DMS153 (cell line): Measurements from ENCODE around the gene NT5E.

ENCODE experiments used
- DNase-seq: peaks from one replicate; lab custom pipeline; 2025; lab: John Stamatoyannopoulos, UW

The NT5E gene

DNA sequence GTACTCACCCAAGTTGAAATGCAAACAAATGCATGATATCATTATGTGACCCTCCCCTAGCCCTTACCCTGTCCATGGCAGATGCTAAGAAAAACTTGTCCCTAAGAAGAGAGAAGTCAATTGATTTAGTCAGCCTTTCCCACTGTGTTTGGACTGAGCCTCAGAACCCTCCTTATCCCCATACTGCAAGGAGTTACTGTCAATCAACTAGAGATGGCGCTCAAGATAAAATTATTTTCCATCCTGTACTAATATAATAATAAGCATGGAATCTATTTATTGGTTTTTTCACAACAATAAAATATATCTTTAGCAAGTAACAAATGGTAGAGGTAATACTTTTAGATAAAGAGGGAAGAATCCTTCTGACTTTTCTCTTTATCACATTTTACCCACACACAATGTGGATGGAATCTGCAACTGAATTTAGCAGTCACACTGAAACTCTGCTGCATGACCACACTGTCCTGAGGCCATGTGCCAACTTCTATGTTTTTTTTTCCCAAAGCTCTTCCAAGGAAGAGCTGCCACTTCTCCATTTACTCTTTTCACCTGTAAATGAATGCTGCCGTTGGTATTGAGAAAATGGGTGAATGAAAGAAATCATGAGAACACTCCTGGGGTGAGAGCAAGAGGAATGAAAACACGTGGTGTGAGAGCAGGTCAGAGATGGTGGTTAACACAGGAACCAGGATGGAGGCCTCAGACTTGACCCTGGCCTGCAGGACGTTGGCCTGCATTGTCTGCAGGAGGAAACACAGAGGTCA is 10.5 kb downstream of the NT5E start:
- DNase-seq = no peak

DNA sequence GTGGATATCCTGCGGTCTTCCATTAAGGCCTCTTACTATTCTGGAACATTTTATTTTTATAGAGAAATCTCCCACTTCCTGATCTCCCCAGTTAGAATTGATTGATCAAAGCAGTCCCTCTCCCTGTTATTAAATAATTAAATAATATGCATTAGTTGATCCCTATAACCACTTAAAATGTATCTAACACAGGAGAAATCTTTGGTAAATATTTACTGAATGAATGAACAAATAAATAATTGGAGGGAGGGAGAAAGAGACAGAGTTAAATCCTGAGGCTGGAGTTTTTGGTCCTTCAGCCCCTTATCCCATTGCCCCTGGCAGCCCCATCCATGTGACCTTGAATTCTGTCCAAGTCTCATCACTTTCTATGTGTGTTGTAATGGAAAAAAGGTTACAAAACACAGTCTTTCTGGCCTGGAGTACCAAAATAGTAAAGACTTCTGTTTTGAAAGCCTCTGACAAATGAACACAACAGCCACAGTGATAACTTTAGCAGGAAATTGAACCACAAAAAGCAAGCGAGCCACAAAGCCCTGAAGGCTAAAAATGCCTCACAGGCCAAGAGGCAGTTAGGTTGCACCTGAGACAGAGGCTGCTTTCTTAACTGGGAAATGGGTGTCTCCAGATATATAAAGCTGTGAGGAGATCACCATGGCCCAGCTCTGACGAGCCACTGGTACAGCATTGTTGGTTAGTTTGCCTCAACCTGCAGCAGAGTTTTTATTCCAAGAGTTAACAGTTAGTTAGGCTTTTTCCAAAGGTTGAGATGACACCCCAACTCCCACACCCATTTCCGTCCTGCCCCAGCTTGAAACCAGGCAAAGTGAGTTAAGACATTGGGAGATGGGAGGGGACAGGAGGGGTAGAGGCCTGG is 11.3 kb downstream of the NT5E start:
- DNase-seq = no peak

DNA sequence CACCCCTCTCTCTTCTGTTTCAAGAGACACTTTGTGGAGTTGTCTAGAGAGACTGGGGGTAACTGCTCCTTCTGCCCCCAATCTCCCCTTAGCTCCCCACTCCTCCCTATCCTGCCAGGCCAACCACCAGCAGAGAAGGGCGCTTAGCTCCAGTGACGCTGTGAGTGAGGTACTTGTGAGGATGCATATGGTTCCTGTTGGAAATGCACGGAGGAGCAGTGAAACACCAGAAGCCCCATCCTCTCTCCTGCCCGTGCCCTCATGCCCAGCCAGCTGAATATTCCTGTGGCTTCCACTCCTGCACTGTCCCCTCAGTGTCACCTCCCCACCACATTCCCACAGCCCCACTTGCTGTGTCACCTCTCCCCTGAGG is 11.9 kb downstream of the NT5E start:
- no peak for DNase-seq

DNA sequence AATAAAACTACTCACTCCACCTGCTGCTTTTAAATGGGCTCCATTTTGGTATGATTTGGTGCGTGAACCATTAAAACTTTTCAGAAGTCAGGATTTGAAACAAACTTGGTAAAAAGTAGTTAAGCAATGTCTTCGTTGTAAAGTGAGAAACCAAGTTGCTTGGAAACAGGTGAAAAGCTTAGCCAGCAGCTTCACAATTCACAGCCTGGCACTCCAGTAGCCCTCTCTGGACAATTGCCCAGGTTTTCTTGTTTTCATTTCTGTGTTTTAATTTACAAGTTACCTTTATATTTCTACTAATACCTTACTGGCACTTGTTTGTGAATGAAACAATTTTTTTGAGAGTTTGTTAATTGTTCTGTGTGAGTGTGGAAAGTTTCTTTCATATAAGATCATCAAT is 12.8 kb downstream of the NT5E start:
- DNase-seq = no peak

DNA sequence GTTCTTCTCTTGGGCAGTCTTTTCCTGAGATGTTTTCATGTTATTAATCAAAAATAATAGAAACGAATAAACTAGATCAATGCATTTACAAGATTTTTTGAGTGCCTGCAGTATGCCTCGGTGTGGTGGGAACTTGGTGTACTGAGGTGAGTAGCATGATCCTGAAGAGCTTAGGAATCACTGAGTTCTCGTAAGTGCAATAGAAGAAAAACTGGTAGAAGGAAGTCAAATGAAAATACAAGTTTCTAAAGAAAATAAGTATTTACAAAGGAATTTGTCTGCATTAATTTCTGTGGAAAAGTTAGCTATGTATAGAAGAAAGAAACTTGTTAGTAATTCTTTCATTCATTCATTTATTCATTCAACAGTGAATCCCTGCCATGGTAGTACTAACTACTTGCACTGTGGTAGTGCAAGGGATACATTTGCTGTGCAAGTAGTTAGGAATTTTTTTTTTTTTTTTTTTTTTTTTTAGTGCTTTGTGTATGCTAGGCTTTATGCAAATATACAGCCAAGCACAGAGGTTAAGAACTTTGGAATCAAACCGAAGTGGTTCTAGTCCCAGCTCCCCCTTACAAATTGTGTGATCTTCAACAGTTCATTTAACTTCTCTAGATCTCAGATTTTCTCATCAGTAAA is 13.9 kb downstream of the NT5E start:
- DNase-seq = no peak

DNA sequence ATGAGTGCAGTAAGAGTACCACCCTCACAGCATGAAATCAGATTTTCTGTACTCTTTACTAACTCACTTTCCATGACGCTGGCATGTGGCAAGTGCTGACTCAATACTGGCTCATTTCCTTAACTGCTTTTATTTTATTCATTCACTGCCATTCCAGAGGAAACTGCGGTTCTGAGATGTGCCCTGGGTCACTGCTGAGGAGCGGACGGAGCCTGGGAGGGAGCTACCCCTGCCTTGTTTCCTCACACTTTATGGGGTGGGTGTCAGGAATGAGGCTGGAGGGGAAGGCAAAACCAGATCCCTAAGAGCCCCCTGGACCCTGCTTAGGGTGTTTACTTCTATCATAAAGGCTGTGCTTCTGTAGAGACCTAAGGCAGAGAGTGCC is 14.4 kb downstream of the NT5E start:
- no peak for DNase-seq

DNA sequence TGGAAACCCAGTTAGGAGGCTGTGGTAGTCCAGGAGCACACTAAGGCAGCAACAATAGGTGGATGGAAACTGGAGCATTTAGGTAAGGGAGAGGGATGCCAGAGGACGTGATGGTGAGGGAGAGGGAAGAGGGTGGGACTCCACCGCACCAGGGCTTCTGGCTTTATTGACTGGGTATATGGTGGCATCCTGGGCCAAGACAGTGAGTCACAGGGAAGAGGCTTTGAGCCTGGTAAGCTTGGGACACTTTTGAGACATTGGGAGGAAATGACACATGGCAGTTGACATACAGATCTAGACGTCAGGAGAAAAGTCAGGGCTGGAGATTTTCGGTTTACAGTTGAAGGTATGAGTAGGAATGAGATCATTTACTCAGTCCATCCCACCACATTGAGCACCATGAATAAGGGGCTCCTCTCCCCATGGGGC is 14.9 kb downstream of the NT5E start:
- no peak for DNase-seq

DNA sequence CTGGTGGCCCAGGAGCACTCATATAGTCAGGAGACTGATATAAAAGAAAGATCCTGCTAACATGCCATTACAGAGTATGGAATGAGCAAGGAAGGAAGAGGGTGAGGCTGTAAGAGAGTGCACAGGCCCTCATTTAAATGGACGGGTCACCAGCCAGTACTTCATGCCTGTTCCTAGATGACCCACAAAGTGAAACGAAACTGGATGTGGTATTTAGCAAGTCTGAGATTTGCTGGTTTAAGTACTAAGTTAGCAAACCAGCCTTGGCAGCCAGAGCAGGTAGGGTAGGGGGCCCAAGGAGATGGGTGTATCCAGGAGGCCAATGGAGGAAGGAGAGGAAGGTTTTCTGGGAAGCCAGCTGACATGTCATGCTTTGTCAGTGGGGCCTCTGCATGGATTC is 15.9 kb downstream of the NT5E start:
- no peak for DNase-seq

DNA sequence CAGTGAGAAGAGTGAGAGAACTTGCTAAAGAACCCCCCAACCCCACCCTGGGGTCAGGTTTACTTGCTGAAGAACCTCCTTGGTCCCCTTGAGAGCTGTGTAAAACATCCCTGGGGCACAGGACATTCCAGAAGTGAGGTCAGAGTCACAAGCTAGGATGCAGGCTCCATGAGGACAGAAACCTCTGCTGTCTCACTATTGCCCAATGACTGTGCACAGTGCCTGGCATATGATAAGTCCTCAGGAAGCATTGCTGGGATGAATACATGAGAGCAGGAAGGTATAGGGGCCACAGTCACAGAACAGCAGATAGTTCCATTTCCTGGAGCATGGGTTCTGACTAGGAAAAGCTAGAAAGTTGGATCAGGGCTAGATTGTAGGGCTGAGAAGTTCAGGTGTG is 18.4 kb downstream of the NT5E start:
- DNase-seq = no peak

DNA sequence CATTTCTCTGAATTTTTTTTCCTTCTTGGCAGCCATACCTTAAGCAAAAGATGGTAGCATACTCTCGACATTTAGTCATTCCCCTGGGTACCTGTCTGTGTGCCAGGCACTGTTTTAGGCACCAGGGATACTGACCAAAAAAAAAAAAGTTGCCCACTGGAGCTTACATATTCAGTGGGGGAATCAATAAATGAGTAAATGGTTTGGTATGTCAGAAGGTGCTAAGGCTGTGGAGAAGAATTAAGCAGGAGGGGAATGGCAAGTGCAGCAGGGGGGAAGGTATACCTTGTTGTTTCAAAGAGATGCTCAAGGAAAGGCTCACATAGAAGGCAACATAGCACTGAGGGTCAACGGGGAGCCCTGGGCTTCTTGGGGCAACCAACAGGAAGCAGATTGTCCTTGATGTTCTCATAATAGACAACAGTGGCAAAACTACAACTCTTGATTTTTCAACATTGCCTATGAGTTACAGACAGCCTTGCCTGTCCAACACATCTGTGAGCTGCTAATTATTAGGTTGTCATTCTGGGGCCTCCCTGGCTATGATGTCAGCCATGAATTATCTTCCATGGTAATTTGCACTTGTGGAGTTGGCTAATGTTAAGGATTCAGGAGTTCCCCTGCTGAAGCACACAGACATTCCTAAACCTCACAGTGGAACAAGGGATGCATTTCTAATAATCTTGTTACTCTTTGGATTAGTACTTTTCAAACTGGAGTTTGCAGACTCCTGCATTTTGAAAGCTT is 19.6 kb downstream of the NT5E start:
- DNase-seq = no peak

DNA sequence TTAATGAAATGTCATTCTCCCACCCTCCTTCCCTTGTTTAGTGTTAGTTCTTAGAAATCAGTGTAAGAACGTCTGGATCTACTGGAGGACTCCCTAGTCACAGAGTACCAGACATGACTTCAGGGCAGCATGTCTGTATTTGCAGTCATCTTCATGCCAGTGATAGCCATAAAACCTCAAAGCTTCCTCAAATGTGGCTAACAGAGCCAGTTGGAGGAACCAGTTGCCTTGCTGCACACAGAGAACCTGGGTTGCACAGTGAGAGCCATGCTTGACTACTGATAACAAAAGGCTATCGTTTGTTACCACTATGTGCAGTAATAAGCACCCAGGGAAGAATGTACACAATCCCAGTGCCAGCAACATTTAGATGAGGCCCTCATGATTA is 20.1 kb downstream of the NT5E start:
- DNase-seq = no peak

DNA sequence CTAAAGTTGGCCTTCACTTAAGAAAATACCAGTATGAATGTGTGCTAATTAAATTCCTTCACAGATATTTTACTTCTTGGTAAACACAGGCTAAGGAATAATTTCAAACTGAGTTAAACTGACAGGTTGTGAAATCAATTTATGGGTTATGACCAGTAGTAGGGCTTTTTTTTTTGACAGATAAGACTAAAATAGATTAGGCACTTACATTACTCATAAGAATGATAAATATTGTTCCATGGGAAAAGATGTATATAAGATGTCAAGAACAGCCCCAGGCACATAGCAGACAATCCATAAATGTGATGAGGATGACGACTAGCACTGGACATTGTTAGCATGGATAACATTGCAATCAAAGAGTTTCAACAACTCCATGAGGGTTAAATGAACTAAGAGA is 22.9 kb downstream of the NT5E start:
- no peak for DNase-seq

DNA sequence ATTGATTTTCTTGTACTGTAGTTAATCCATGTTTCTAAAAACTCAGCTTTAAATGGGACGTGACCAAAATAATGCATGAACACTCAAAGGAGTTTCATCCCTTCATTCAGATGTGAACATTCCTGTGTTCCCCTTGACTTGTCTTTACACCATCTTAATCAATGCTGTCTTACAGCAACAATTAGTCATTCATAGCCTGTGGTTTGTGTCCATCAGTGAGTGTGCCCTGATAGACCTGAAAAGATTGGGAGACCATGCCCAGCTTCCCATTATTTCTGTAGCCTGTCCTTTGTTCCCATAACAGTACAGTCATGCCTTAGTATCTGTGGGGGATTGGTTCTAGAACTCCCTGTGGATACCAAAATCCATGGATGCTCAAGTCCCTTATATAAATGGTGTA is 23.9 kb downstream of the NT5E start:
- no peak for DNase-seq

DNA sequence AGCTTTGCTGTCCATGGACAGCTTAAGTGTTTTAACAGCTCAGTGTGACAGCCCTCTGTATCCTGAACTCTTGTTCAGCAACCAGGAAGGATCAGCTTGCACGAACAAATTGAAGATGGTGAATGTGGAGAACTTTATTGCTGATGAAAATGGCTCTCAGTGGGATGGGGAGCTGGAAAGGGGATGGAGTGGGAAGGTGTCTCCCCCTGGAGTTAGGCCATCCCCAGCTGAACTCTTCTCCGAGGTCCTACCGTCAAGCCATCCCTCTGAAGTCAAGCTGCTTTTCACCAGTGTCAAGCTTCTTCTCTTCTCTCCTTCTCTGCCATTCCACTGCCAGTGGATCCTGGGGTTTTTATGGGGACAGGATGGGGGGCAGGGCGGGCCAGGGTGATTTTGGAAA is 26.6 kb downstream of the NT5E start:
- no peak for DNase-seq

DNA sequence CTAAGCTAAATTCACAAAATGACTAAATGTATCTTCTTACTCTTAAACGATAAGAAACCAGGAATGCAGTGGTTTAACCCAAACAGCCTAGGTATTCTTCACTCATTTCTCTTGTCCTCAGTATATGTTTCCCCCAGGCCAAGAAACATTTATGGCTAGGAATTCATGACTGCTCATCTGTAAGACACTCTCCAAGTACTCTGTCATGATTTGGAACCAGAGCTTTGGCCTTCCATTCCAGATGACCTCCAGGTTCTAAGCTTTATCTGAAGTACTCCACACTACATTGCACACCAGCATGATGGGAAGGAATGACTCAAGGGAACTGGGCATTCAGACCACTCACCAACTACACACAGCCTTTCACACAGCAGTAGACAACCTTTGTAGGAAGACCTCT is 29.3 kb downstream of the NT5E start:
- no peak for DNase-seq

DNA sequence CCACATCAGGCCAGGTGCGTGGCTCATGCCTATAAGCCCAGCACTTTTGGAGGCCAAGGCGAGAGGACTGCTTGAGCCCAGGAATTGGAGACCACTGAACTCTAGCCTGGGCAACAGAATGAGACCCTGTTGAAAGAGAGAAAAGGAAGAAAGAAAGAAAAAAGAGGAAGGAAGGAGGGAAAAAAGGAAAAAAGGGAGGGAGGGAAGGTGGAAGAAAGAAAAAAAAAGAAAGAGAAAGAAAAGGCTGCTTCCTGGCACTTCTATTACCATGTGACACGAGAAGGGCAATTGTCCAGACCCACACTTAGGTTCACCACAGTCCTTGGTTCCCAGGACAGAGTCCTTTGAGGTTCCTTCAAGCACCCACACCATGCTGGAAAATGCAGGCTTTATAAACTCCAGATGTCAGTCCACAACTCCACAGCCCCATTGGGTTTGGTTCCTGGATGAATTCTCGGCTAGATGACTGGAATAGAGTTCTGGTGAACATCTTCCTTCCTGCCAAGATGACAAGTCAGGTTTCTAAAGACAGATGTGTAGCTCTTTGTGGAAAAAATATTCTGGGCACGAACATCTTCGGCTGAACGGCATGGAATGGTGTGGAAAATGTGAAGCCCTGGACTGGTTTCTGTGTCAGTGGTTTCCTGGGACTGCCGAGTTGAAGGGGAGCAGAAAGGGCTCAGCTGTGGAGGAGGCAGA is 32.5 kb downstream of the NT5E start:
- DNase-seq = no peak

DNA sequence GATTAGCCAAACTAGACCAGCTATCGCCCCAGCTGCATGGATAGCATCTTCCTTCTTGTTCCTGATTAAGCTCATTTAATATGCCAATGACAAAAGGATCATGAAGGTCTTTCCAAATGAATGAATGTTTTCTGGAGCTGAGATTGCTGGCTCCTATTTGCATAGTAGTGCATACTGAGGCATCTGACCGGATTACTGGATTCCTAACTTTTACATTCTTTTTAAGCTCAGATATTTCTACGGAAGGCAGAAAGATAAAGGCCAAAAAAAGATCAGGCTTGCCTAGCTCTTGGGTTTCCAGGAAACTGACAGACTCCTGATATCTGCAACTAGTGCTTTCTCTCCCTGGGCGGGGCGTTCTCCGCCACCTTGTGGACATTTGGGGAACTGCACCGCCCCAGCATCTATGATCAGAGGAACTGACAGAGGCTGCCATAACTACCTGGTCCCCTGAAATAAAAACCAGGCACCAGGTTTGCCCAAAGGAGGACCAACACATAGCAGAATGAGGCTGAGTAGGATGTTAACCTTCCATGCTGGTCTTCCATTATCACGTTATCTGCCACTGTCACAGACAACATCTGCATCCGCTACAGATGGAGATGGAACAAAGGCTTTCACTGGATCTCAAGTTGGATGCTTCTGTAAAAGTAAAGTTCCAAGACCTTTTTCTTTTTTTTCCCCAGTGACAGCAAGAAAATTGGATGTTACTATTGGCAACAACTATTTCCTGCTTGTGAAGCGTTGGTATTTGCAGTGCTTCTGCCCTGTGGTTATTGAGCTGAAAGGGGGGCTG is 33.2 kb downstream of the NT5E start:
- DNase-seq = peak; percentile 13

DNA sequence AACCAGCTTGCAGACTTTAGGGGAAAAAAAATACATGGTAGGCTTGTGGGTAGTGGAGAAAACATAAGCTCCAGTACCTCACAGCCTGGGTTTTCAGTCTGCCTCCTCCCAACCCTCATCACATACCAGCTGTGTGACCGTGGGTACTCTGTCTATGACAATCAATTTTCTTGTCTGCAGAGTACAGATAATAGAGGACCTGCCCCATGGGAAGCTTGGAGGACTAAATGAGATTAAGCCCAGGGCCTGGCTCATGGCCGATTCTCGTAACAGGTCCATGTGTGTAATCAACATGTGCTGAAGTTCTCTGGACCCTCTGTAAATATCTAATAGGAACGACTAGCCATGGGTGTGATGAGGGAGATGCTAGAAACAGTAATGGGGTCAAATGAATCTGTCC is 34.0 kb downstream of the NT5E start:
- DNase-seq = no peak

DNA sequence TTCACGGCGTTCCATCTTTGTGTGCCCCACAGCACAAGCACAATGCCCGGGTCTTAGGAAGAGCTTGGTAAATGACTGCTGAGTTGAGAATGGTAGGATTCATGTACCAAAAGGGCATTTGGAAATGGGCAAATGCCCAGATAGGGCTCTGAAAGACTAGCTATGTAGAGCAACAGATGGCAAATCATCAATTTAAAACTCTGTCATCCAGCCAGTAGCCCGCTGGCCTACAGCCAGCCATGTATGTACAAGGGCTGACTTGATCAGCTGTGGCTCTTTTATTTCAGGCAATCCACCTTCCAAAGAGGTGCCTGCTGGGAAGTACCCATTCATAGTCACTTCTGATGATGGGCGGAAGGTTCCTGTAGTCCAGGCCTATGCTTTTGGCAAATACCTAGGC is 35.1 kb downstream of the NT5E start:
- DNase-seq = peak; percentile 72

DNA sequence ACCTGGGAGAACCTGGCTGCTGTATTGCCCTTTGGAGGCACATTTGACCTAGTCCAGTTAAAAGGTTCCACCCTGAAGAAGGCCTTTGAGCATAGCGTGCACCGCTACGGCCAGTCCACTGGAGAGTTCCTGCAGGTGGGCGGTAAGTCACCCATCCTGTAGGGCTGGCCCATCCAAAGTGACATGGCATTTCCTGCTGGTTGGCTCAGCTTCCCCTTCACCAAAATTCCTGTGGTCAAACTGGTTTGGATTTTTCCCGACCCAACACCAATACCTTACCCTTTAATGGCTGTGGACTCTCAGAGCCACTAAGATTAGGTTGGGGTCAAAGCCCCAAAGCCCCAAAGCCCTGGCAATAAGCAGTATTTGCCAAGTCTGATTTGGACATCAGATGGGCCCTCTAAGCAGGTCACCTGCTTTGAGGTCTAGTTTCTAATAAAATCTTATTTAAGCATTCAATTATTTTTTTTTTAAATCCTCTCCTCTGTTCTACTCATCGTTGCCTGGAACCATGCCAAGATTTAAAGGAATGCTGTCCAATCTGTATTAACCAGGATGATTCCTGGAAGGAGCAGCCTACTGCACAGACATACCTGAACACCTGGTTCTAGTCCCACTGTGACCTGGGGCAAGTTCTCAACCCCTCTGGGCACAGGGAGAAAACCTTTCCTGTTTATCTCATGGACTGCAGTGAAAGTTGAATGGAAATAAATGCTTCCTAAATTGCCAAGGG is 40.8 kb downstream of the NT5E start:
- no peak for DNase-seq
